HCT116 (cell line): ENCODE data around the gene MICAL3. TPM values are rescaled to one million over a fixed set of nuclear protein-coding genes. Genes with fewer than 3 reads are reported as not detected.

Source experiments
- ATAC-seq: fragments of 200-7000 bp; cut with Tn5 transposase; 2 replicates; pipeline ENCODE4 v1.9.1; 2020; ENCODE audit warnings: mild to moderate bottlenecking, moderate library complexity
- BruUV-seq: library from RNA; stranded (reverse); fragments of 400-500 nt; replicated peaks from 2 replicates; lab custom pipeline; 2021; lab: Mats Ljungman, UMichigan
- CTCF ChIA-PET: fragments of 300-600 bp; sonication (Branson Sonifier 250); formaldehyde crosslinking; loops from one replicate; lab custom pipeline; 2021; ENCODE audit warnings: antibody characterized with exemption; lab: Charles Lee
- POLR2A ChIA-PET: fragments of 300-600, 350-600 bp; sonication (Branson Sonifier 250); formaldehyde crosslinking; loops from one replicate; lab custom pipeline; 2021; ENCODE audit warnings: antibody characterized with exemption; lab: Charles Lee
- RAD21 ChIA-PET, 2 experiments: fragments of 300-600 bp; sonication (Branson Sonifier 250); formaldehyde crosslinking; loops; one replicate each; lab custom pipeline; 2023; ENCODE audit warnings: low total read pairs in 2 of 2; ENCODE audit not compliant: uncharacterized antibody in 2 of 2, unreplicated experiment in 2 of 2, low non-redundant PET in 1 of 2; lab: Charles Lee
- DNase-seq: peaks from one replicate; pipeline ENCODE4 v3.0.0-alpha.2; 2010; ENCODE audit warnings: low read depth, low spot score
- H2AFZ ChIP-seq: fragments of 200-600 bp; shearing (Covaris generic), sonication (generic); 2 replicates; pipeline ENCODE4 v1.6.1; 2017; ENCODE audit warnings: low read depth, mixed run types, mixed read lengths, antibody characterized with exemption, low read length; ENCODE audit not compliant: poor library complexity, severe bottlenecking
- H3K27ac ChIP-seq: 2 replicates; pipeline ENCODE4 v1.5.1; 2012; ENCODE audit warnings: low read depth, low read length
- H3K27me3 ChIP-seq: fragments of 200-600 bp; sonication (generic); 2 replicates; pipeline ENCODE4 v1.6.1; 2016; ENCODE audit warnings: mixed run types, low read length, mixed read lengths; ENCODE audit not compliant: insufficient read depth
- H3K36me3 ChIP-seq, 2 experiments: fragments of 200-500 bp in 1 of 2; fragments of 200-600 bp in 1 of 2; sonication (Bioruptor generic) in 1 of 2; sonication (generic) in 1 of 2; 2 replicates each; pipeline versions ENCODE4 v1.5.1 to v1.6.1; 2014 to 2016; ENCODE audit warnings: low read length in 2 of 2, inconsistent platforms in 1 of 2, mixed read lengths in 1 of 2, mixed run types in 1 of 2; ENCODE audit not compliant: insufficient read depth in 2 of 2, control insufficient read depth in 1 of 2
- H3K4me1 ChIP-seq, 2 experiments: fragments of 200-600 bp in 1 of 2; sonication (generic) in 1 of 2; 2 replicates each; pipeline versions ENCODE4 v1.5.1 to v1.6.1; 2012 to 2017; ENCODE audit warnings: low read length in 2 of 2, inconsistent platforms in 1 of 2, mild to moderate bottlenecking in 1 of 2, mixed read lengths in 1 of 2, mixed run types in 1 of 2, moderate library complexity in 1 of 2; ENCODE audit not compliant: insufficient read depth in 2 of 2, control insufficient read depth in 1 of 2
- H3K4me2 ChIP-seq: fragments of 200-600 bp; sonication (generic); 2 replicates; pipeline ENCODE4 v1.6.1; 2017; ENCODE audit warnings: mixed run types, low read length, mixed read lengths
- H3K4me3 ChIP-seq, 2 experiments: fragments of 200-600 bp in 1 of 2; sonication (generic) in 1 of 2; replicated peaks in 1 of 2; 2 replicates each; pipeline ENCODE4 v1.5.1; 2011 to 2016; ENCODE audit warnings: low read length in 2 of 2, control low read depth in 1 of 2, low read depth in 1 of 2, mild to moderate bottlenecking in 1 of 2, mixed read lengths in 1 of 2, mixed run types in 1 of 2
- H3K79me2 ChIP-seq: fragments of 200-600 bp; sonication (generic); 2 replicates; pipeline ENCODE4 v1.6.1; 2017; ENCODE audit warnings: mild to moderate bottlenecking, mixed run types, low read length, moderate library complexity, mixed read lengths; ENCODE audit not compliant: insufficient read depth
- H3K9ac ChIP-seq: fragments of 200-600 bp; sonication (generic); 2 replicates; pipeline ENCODE4 v1.6.1; 2016; ENCODE audit warnings: low read length, mixed read lengths
- H3K9me2 ChIP-seq: fragments of 200-600 bp; sonication (generic), shearing (Covaris generic); 2 replicates; pipeline ENCODE4 v1.6.1; 2017; ENCODE audit warnings: mixed run types, mild to moderate bottlenecking, moderate library complexity; ENCODE audit not compliant: insufficient read depth
- H3K9me3 ChIP-seq, 2 experiments: fragments of 200-500 bp in 1 of 2; fragments of 200-600 bp in 1 of 2; sonication (Bioruptor generic) in 1 of 2; sonication (generic) in 1 of 2; 2 replicates each; pipeline ENCODE4 v1.6.1; 2014 to 2017; ENCODE audit warnings: low read length in 2 of 2, mixed read lengths in 2 of 2, inconsistent platforms in 1 of 2, low read depth in 1 of 2, mild to moderate bottlenecking in 1 of 2, mixed run types in 1 of 2, moderate library complexity in 1 of 2; ENCODE audit not compliant: control insufficient read depth in 1 of 2, insufficient read depth in 1 of 2
- H4K20me1 ChIP-seq: fragments of 200-600 bp; sonication (generic), shearing (Covaris generic); 2 replicates; pipeline ENCODE4 v1.6.1; 2017; ENCODE audit warnings: mixed run types, mild to moderate bottlenecking, moderate library complexity; ENCODE audit not compliant: insufficient read depth
- EZH2 ChIP-seq: fragments of 200-600 bp; sonication (generic); IDR thresholded peaks from 2 replicates; pipeline ENCODE4 v1.6.1; 2017; ENCODE audit warnings: antibody characterized with exemption, mixed run types
- EZH2phosphoT487 ChIP-seq: fragments of 200-600 bp; IDR thresholded peaks from 2 replicates; pipeline ENCODE4 v1.6.1; 2018; ENCODE audit warnings: antibody characterized with exemption, borderline replicate concordance
- FOSL1 ChIP-seq: IDR thresholded peaks from 2 replicates; pipeline ENCODE4 v1.6.1; 2012; ENCODE audit warnings: low read depth
- POLR2A ChIP-seq: IDR thresholded peaks from 2 replicates; pipeline ENCODE4 v1.7.0; 2011; ENCODE audit warnings: borderline replicate concordance; ENCODE audit not compliant: insufficient read depth, insufficient read length; ENCODE audit errors: extremely low read depth
- POLR2AphosphoS5 ChIP-seq: IDR thresholded peaks from 2 replicates; pipeline ENCODE4 v1.6.1; 2011; ENCODE audit warnings: mild to moderate bottlenecking, low read depth, low read length, moderate library complexity
- RAD21 ChIP-seq: IDR thresholded peaks from 2 replicates; pipeline ENCODE4 v1.6.1; 2012; ENCODE audit warnings: low read depth, mild to moderate bottlenecking
- SIN3A ChIP-seq: IDR thresholded peaks from 2 replicates; pipeline ENCODE4 v1.6.1; 2012; ENCODE audit warnings: low read depth
- SP1 ChIP-seq: IDR thresholded peaks from 2 replicates; pipeline ENCODE4 v1.6.1; 2012; ENCODE audit warnings: low read depth
- SRF ChIP-seq: IDR thresholded peaks from 2 replicates; pipeline ENCODE4 v1.6.1; 2012; ENCODE audit warnings: low read depth
- TCF7L2 ChIP-seq: IDR thresholded peaks from 2 replicates; pipeline ENCODE4 v1.7.0; 2011; ENCODE audit warnings: borderline replicate concordance, inconsistent platforms; ENCODE audit not compliant: insufficient read depth, insufficient read length; ENCODE audit errors: extremely low read depth
- YY1 ChIP-seq: IDR thresholded peaks from 2 replicates; pipeline ENCODE4 v1.6.1; 2011; ENCODE audit warnings: low read length, low read depth, moderate library complexity, mild to moderate bottlenecking; ENCODE audit not compliant: insufficient replicate concordance; ENCODE audit errors: extremely low read depth
- intact Hi-C: fragments of 100-400 bp; cut with micrococcal nuclease; formaldehyde crosslinking; loops from 2 replicates; pipeline ENCODE4 v1.10.0; 2022
- total RNA-seq: library from RNA; stranded (reverse); gene quantifications from one replicate; pipeline ENCODE4 v1.2.1, GENCODE V29; 2021; ENCODE audit not compliant: unreplicated experiment
- TF ChIP-seq, protein P1 (sequence below): IDR thresholded peaks from 2 replicates; pipeline ENCODE4 v1.6.1; 2011; ENCODE audit warnings: mild to moderate bottlenecking, low read length, moderate library complexity; ENCODE audit not compliant: insufficient replicate concordance; ENCODE audit errors: extremely low read depth
- TF ChIP-seq, protein P2 (sequence below): IDR thresholded peaks from 2 replicates; pipeline ENCODE4 v1.6.1; 2012

The MICAL3 gene
- total RNA-seq, 1 experiment from 2014 or later = 30.8 TPM

GRCh38 chr22:17876306-17876831 is 148.0 kb downstream of the MICAL3 start:
- H3K27me3 ChIP-seq = no peaks in the 10 kb centered on the region
- H3K4me2 ChIP-seq = no peak overlapping the region
- no peaks in the 10 kb centered on the region for H3K79me2 ChIP-seq
- TF ChIP-seq POLR2AphosphoS5 (no peak), SRF (no peak), POLR2A (no peak), SP1 (no peak), SIN3A (no peak), EZH2 (no peak)
- TF ChIP-seq, protein P1, sequence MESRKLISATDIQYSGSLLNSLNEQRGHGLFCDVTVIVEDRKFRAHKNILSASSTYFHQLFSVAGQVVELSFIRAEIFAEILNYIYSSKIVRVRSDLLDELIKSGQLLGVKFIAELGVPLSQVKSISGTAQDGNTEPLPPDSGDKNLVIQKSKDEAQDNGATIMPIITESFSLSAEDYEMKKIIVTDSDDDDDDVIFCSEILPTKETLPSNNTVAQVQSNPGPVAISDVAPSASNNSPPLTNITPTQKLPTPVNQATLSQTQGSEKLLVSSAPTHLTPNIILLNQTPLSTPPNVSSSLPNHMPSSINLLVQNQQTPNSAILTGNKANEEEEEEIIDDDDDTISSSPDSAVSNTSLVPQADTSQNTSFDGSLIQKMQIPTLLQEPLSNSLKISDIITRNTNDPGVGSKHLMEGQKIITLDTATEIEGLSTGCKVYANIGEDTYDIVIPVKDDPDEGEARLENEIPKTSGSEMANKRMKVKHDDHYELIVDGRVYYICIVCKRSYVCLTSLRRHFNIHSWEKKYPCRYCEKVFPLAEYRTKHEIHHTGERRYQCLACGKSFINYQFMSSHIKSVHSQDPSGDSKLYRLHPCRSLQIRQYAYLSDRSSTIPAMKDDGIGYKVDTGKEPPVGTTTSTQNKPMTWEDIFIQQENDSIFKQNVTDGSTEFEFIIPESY = no peak
- TF ChIP-seq, protein P2, sequence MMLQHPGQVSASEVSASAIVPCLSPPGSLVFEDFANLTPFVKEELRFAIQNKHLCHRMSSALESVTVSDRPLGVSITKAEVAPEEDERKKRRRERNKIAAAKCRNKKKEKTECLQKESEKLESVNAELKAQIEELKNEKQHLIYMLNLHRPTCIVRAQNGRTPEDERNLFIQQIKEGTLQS = no peak
- ChIA-PET CTCF (no interaction called here), RAD21 (no interaction called here), POLR2A (no interaction called here)
- no TSS peak for BruUV-seq
- H3K9me3 ChIP-seq = no peaks in the 10 kb centered on the region
- H3K27ac ChIP-seq = no peak overlapping the region
- DNase-seq = no peak
- H3K4me3 ChIP-seq = no peak overlapping the region
- no peak overlapping the region for H3K9ac ChIP-seq
- H4K20me1 ChIP-seq = no peaks in the 10 kb centered on the region
- H3K36me3 ChIP-seq = peaks cover 9 to 13% of the 10 kb centered on the region in 2 experiments; a peak in 3 of 4 replicates
- peak; percentile 47 for ATAC-seq
- intact Hi-C loops = no loop called here
- no peaks in the 10 kb centered on the region for H3K9me2 ChIP-seq
- no peak overlapping the region for H2AFZ ChIP-seq
- H3K4me1 ChIP-seq = no peaks in the 10 kb centered on the region

- no peak for TF ChIP-seq EZH2
- no peak for TF ChIP-seq TCF7L2
- no peak for TF ChIP-seq FOSL1
- TF ChIP-seq RAD21 = no peak
- TF ChIP-seq YY1 = no peak
- no peak for TF ChIP-seq EZH2phosphoT487
- no peak overlapping the region for H3K4me3 ChIP-seq
- no peak overlapping the region for H3K4me2 ChIP-seq
- H3K27ac ChIP-seq = no peak overlapping the region
- no peak overlapping the region for H3K9ac ChIP-seq
- BruUV-seq = no TSS peak
- ChIA-PET POLR2A (no interaction called here), RAD21 (no interaction called here), CTCF (no interaction called here)
- no peaks in the 10 kb centered on the region for H4K20me1 ChIP-seq
- H3K79me2 ChIP-seq = no peaks in the 10 kb centered on the region
- H2AFZ ChIP-seq = no peak overlapping the region
- H3K27me3 ChIP-seq = no peaks in the 10 kb centered on the region
- H3K36me3 ChIP-seq = peaks cover 9 to 13% of the 10 kb centered on the region in 2 experiments; a peak in 3 of 4 replicates
- no peaks in the 10 kb centered on the region for H3K9me2 ChIP-seq
- H3K9me3 ChIP-seq = no peaks in the 10 kb centered on the region
- ATAC-seq (no peak), DNase-seq (no peak)
- H3K4me1 ChIP-seq = no peaks in the 10 kb centered on the region
- intact Hi-C loops = no loop called here
Measured at GRCh38 chr22:17875631-17876030, 148.7 kb downstream of the MICAL3 start.
